Measurements from ENCODE around the gene RNF182. TPM values are rescaled to one million over a fixed set of nuclear protein-coding genes. Genes with fewer than 3 reads are reported as not detected.

The RNF182 gene
- total and polyA plus RNA-seq, 2 donors (not counting 1 experiment from before 2014, with no cell fraction given), result 0.10 TPM; not detected in 1

DNA sequence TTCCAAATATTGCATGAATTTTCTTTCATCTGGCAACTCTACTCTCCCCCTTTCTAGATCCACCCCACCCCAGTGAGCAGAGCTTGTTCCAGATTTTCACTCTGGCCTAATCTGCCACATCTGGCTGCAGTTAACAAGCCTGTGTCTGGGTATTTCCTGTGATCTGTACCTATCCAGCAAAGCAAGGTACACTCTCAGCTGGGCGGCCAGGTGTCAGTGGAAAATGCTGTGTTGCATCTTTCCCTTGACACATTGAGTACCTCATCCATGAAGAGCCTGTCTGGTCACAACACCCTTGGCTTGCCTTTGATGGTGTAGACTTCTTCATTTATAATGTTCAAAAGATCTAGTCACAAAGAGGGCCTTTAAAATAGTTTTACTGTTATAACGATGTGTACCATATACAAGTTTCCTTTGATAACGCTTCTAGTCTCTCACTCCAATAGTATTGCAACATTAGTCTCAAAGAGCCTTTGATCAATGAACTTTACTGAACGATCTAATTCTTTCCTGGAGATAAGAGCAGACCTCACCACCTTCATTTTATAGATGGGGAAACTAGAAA lies 6.0 kb upstream of the RNF182 start:
- TF ChIP-seq, protein P1, sequence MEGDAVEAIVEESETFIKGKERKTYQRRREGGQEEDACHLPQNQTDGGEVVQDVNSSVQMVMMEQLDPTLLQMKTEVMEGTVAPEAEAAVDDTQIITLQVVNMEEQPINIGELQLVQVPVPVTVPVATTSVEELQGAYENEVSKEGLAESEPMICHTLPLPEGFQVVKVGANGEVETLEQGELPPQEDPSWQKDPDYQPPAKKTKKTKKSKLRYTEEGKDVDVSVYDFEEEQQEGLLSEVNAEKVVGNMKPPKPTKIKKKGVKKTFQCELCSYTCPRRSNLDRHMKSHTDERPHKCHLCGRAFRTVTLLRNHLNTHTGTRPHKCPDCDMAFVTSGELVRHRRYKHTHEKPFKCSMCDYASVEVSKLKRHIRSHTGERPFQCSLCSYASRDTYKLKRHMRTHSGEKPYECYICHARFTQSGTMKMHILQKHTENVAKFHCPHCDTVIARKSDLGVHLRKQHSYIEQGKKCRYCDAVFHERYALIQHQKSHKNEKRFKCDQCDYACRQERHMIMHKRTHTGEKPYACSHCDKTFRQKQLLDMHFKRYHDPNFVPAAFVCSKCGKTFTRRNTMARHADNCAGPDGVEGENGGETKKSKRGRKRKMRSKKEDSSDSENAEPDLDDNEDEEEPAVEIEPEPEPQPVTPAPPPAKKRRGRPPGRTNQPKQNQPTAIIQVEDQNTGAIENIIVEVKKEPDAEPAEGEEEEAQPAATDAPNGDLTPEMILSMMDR (IDR thresholded peaks at IDR 0.05), result no peak
- TF ChIP-seq EZH2 (IDR thresholded peaks at IDR 0.05; ENCODE audit: borderline replicate concordance, insufficient read depth, low read depth, low read length, poor library complexity, severe bottlenecking), result no peak
- no peak overlapping the region for H3K9ac ChIP-seq (ENCODE audit: low read length)
- ChIA-PET POLR2A (no interaction called here), CTCF (interaction anchor here (0.9 to 13.0 kb wide), 3 partner anchors 9 to 146 kb away, joined by 4 to 230 read pairs (median 4); no protein-coding TSS in a partner anchor)
- H3K27me3 ChIP-seq (replicated peaks in 1 of 4; ENCODE audit: control extremely low read depth in 1 of 4, control insufficient read depth in 3 of 4, insufficient read depth in 4 of 4, low read length in 3 of 4), result peaks cover 0 to 17% (median 7%) of the 10 kb centered on the region in 4 experiments
- H3K36me3 ChIP-seq (replicated peaks in 1 of 2; ENCODE audit: control extremely low read depth in 1 of 2, control insufficient read depth in 1 of 2, extremely low read depth in 1 of 2, insufficient read depth in 2 of 2, low read length in 1 of 2), result no peaks in the 10 kb centered on the region
- H3K27ac ChIP-seq (ENCODE audit: low read length in 2 of 2), result no peak overlapping the region
- H3K79me2 ChIP-seq (ENCODE audit: control insufficient read depth, insufficient read depth, low read length), result no peaks in the 10 kb centered on the region
- H3K9me3 ChIP-seq (ENCODE audit: control extremely low read depth in 1 of 3, control insufficient read depth in 2 of 3, insufficient read depth in 1 of 3, low read length in 2 of 3), result no peaks in the 10 kb centered on the region
- no CpG with 5 or more reads among the region's 4 CpGs for WGBS (ENCODE audit: insufficient coverage)
- Mint-ChIP-seq H3K27ac (no peak overlapping the region), H3K27me3 (peaks cover 24% of the 10 kb centered on the region), H3K9me3 (ENCODE audit: insufficient read depth) (no peaks in the 10 kb centered on the region), H3K4me3 (no peak overlapping the region), H3K4me1 (peaks cover 3% of the 10 kb centered on the region)
- no peak overlapping the region for H2AFZ ChIP-seq (ENCODE audit: insufficient read depth, low read depth, low read length, poor library complexity, severe bottlenecking)
- no peak for ATAC-seq (ENCODE audit: low read depth)
- H3K4me3 ChIP-seq (ENCODE audit: control extremely low read depth in 1 of 5, extremely low read depth in 1 of 5, insufficient read depth in 1 of 5, low read depth in 2 of 5, low read length in 4 of 5), result no peak overlapping the region
- peaks cover 0 to 1% of the 10 kb centered on the region in 2 donors for H3K4me1 ChIP-seq (ENCODE audit: control insufficient read depth in 2 of 2, insufficient read depth in 2 of 2, low read length in 2 of 2)
- H3K4me2 ChIP-seq (replicated peaks; ENCODE audit: low read depth, low read length, poor library complexity, severe bottlenecking), result no peak overlapping the region
- intact Hi-C loops (cut with micrococcal nuclease), result no loop called here
- no peaks in the 10 kb centered on the region for H4K20me1 ChIP-seq (ENCODE audit: control insufficient read depth, insufficient read depth, low read length, poor library complexity, severe bottlenecking)
- DNase-seq, result no peak

DNA sequence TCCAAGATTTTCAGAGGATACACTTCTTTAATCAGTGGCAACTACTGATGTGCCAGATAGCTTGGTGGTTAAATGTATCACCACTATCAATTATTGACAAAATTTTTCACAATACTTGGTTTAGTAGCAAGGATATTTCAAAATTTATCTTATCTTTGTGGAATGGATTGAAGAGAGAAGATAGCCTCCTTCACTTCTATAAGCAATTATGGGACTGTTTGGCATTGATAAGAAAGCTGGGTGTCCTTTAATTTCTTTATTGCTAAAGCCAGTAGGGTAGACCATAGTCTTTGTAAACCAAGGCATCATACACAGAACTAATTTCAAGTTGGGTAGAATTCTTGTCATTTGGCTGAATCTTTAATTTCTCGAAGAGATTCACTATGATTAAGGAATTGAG lies 4.9 kb upstream of the RNF182 start:
- Mint-ChIP-seq H3K9me3 (ENCODE audit: insufficient read depth) (no peaks in the 10 kb centered on the region), H3K4me3 (no peak overlapping the region), H3K27ac (no peak overlapping the region), H3K4me1 (peaks cover 10% of the 10 kb centered on the region), H3K27me3 (peaks cover 30% of the 10 kb centered on the region)
- H3K79me2 ChIP-seq (ENCODE audit: control insufficient read depth, insufficient read depth, low read length), result no peaks in the 10 kb centered on the region
- ATAC-seq (ENCODE audit: low read depth) (no peak), DNase-seq (no peak)
- CTCF ChIA-PET, result interaction anchor here (1.9 kb wide), 1 partner anchor 11 kb away, joined by 4 read pairs; no protein-coding TSS in a partner anchor
- no peak overlapping the region for H3K27ac ChIP-seq (ENCODE audit: low read length in 2 of 2)
- no peaks in the 10 kb centered on the region for H4K20me1 ChIP-seq (ENCODE audit: control insufficient read depth, insufficient read depth, low read length, poor library complexity, severe bottlenecking)
- no CpG with 5 or more reads among the region's 1 CpG for WGBS (ENCODE audit: insufficient coverage)
- TF ChIP-seq, protein P1 (IDR thresholded peaks at IDR 0.05), result no peak
- POLR2A ChIA-PET, result no interaction called here
- H3K36me3 ChIP-seq (replicated peaks in 1 of 2; ENCODE audit: control extremely low read depth in 1 of 2, control insufficient read depth in 1 of 2, extremely low read depth in 1 of 2, insufficient read depth in 2 of 2, low read length in 1 of 2), result no peaks in the 10 kb centered on the region
- H3K27me3 ChIP-seq (replicated peaks in 1 of 4; ENCODE audit: control extremely low read depth in 1 of 4, control insufficient read depth in 3 of 4, insufficient read depth in 4 of 4, low read length in 3 of 4), result peaks cover 0 to 26% (median 12%) of the 10 kb centered on the region in 4 experiments
- no peak overlapping the region for H3K4me2 ChIP-seq (replicated peaks; ENCODE audit: low read depth, low read length, poor library complexity, severe bottlenecking)
- H3K4me1 ChIP-seq (ENCODE audit: control insufficient read depth in 2 of 2, insufficient read depth in 2 of 2, low read length in 2 of 2), result peaks cover 7 to 10% of the 10 kb centered on the region in 2 donors
- peaks cover 0 to 4% (median 0%) of the 10 kb centered on the region in 3 donors for H3K9me3 ChIP-seq (ENCODE audit: control extremely low read depth in 1 of 3, control insufficient read depth in 2 of 3, insufficient read depth in 1 of 3, low read length in 2 of 3)
- intact Hi-C loops (cut with micrococcal nuclease), result no loop called here
- no peak overlapping the region for H3K4me3 ChIP-seq (ENCODE audit: control extremely low read depth in 1 of 5, extremely low read depth in 1 of 5, insufficient read depth in 1 of 5, low read depth in 2 of 5, low read length in 4 of 5)
- H2AFZ ChIP-seq (ENCODE audit: insufficient read depth, low read depth, low read length, poor library complexity, severe bottlenecking), result no peak overlapping the region
- no peak overlapping the region for H3K9ac ChIP-seq (ENCODE audit: low read length)

Measured in B cell (primary cell).